HEK293 (cell line): Measurements from ENCODE around the gene BAD.

Source experiments
- CTCF ChIP-seq: fragments of 450-650 bp; formaldehyde crosslinking; IDR thresholded peaks from 2 replicates; pipeline ENCODE4 v1.5.1; 2016; ENCODE audit warnings: missing biosample characterization, missing genetic modification characterization
- MZF1 ChIP-seq: fragments of 450-650 bp; formaldehyde crosslinking; IDR thresholded peaks from 2 replicates; pipeline ENCODE4 v1.5.1; 2017; ENCODE audit warnings: missing biosample characterization, missing genetic modification characterization, borderline replicate concordance
- ZNF121 ChIP-seq: fragments of 450-650 bp; formaldehyde crosslinking; IDR thresholded peaks from 2 replicates; pipeline ENCODE4 v1.5.1; 2016; ENCODE audit warnings: missing biosample characterization, missing genetic modification characterization
- ZNF214 ChIP-seq: fragments of 450-650 bp; formaldehyde crosslinking; IDR thresholded peaks from 2 replicates; pipeline ENCODE4 v1.5.1; 2017; ENCODE audit warnings: missing biosample characterization, mild to moderate bottlenecking, missing genetic modification characterization, borderline replicate concordance
- ZNF510 ChIP-seq: fragments of 450-650 bp; formaldehyde crosslinking; IDR thresholded peaks from 2 replicates; pipeline ENCODE4 v1.5.1; 2018; ENCODE audit warnings: mild to moderate bottlenecking, missing genetic modification characterization, missing biosample characterization; ENCODE audit not compliant: insufficient replicate concordance
- ZNF513 ChIP-seq: fragments of 450-650 bp; IDR thresholded peaks from 2 replicates; pipeline ENCODE4 v1.5.1; 2018; ENCODE audit warnings: missing biosample characterization, missing genetic modification characterization
- ZNF544 ChIP-seq: fragments of 450-650 bp; formaldehyde crosslinking; IDR thresholded peaks from 2 replicates; pipeline ENCODE4 v1.5.0; 2017; ENCODE audit warnings: missing biosample characterization, missing genetic modification characterization
- TF ChIP-seq, protein P1 (sequence below): fragments of 450-650 bp; formaldehyde crosslinking; IDR thresholded peaks from 2 replicates; pipeline ENCODE4 v1.5.1; 2016; ENCODE audit warnings: missing biosample characterization, missing genetic modification characterization, low read depth
- TF ChIP-seq, protein P2 (sequence below): sonication (generic); formaldehyde crosslinking; IDR thresholded peaks from 2 replicates; pipeline ENCODE4 v1.8.1; 2022; ENCODE audit warnings: mild to moderate bottlenecking, moderate library complexity, missing genetic modification reagents

DNA sequence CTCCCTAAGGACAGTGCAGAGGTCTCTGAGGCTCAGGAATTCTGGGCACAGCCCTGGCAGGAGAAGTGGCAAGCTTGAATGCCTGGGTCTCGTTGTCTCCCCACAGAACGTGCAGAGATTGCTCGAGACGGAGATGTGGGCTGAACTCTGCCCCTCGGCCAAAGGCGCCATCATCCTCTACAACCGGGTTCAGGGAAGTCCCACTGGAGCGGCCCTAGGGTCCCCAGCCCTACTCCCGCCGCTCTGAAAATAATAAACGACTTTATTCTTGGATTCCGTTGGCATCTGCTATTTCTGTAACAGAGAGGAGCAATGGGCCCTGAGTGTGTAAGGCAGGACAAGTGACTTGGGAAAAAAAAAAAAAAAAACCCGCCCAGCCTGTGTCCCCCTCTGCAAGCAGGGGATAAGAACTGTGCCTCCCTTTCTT is 54.7 kb downstream of the BAD start:
- no peak for TF ChIP-seq CTCF (tag by site-specific recombination)
- TF ChIP-seq, protein P1, sequence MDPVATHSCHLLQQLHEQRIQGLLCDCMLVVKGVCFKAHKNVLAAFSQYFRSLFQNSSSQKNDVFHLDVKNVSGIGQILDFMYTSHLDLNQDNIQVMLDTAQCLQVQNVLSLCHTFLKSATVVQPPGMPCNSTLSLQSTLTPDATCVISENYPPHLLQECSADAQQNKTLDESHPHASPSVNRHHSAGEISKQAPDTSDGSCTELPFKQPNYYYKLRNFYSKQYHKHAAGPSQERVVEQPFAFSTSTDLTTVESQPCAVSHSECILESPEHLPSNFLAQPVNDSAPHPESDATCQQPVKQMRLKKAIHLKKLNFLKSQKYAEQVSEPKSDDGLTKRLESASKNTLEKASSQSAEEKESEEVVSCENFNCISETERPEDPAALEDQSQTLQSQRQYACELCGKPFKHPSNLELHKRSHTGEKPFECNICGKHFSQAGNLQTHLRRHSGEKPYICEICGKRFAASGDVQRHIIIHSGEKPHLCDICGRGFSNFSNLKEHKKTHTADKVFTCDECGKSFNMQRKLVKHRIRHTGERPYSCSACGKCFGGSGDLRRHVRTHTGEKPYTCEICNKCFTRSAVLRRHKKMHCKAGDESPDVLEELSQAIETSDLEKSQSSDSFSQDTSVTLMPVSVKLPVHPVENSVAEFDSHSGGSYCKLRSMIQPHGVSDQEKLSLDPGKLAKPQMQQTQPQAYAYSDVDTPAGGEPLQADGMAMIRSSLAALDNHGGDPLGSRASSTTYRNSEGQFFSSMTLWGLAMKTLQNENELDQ: no peak
- TF ChIP-seq ZNF510 (tag by site-specific recombination): no peak
- TF ChIP-seq MZF1 (tag by site-specific recombination): no peak
- TF ChIP-seq ZNF214: no peak
- no peak for TF ChIP-seq ZNF121 (tag by site-specific recombination)
- TF ChIP-seq ZNF513 (tag by site-specific recombination): no peak
- no peak for TF ChIP-seq ZNF544 (tag by site-specific recombination)
- TF ChIP-seq, protein P2, sequence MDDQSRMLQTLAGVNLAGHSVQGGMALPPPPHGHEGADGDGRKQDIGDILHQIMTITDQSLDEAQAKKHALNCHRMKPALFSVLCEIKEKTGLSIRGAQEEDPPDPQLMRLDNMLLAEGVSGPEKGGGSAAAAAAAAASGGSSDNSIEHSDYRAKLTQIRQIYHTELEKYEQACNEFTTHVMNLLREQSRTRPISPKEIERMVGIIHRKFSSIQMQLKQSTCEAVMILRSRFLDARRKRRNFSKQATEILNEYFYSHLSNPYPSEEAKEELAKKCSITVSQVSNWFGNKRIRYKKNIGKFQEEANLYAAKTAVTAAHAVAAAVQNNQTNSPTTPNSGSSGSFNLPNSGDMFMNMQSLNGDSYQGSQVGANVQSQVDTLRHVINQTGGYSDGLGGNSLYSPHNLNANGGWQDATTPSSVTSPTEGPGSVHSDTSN (CRISPR knock-in tag): no peak
